ENCODE results near the gene PTH1R.

PTH1R gene

GRCh38 chr3:46849686-46850467 is 27.6 kb upstream of the PTH1R start:
- no peak for DNase-seq (ENCODE audit: low read depth in 3 of 3, low spot score in 1 of 3)

GRCh38 chr3:46850468-46850779 is 27.1 kb upstream of the PTH1R start:
- DNase-seq (ENCODE audit: low read depth in 3 of 3, low spot score in 1 of 3), result no peak

GRCh38 chr3:46851364-46852333 is 25.9 kb upstream of the PTH1R start:
- no peak for DNase-seq (ENCODE audit: low read depth in 3 of 3, low spot score in 1 of 3)

GRCh38 chr3:46852334-46852720 is 25.2 kb upstream of the PTH1R start:
- DNase-seq (ENCODE audit: low read depth in 3 of 3, low spot score in 1 of 3), result no peak

DNA sequence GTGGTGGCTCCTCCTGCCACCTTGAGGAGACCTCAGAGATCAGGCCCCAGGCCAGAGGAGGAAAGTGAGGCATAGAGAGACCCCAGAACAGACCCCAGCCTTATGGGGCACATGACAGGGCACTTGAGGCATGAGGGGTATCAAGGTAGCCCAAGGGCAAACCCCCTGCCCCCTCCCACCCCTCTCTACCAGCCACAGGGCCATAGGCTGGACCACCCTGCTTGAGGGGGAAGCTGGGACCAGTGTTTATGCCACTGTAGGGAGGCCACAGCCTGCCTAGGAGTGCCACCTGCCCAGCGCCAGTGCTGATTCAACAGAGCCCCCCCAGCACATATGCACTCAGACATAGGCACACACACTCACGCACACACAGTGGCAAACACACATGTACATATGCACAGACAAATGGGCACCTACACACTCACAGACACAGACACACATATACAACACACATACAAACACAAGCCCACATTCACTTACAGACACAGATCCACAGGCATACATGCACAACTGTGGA is 24.6 kb upstream of the PTH1R start:
- DNase-seq (ENCODE audit: low read depth in 3 of 3, low spot score in 1 of 3), result no peak

- no peak for DNase-seq (ENCODE audit: low read depth in 3 of 3, low spot score in 1 of 3)
Observed at GRCh38 chr3:46853441-46854415, 23.8 kb upstream of the PTH1R start.

- DNase-seq (ENCODE audit: low read depth in 3 of 3, low spot score in 1 of 3), result no peak
Observed at GRCh38 chr3:46854555-46854991, 22.9 kb upstream of the PTH1R start.

GRCh38 chr3:46856576-46857471 is 20.7 kb upstream of the PTH1R start:
- DNase-seq (ENCODE audit: low read depth in 3 of 3, low spot score in 1 of 3), result no peak

GRCh38 chr3:46857485-46858341 is 19.8 kb upstream of the PTH1R start:
- DNase-seq (ENCODE audit: low read depth in 3 of 3, low spot score in 1 of 3), result no peak

DNA sequence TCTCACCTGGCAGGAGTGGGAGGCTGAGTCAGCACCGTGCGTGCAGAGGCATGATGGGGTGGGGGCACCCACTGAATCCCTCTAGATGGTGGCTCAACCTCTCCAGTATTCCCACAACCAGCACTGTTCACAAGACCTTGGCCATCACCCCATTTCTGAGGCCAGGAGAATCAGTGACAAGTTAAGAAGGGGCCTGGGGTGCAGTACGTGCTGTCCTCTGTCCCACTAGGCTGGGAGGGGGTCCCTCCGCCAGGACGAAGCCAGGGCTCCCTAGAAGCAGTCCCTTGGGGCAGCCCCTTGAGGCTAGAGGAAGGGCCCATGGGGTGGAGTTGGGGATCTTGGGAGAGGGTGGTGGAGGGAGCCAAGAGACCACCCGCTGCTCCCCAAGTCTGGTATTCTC is 19.1 kb upstream of the PTH1R start:
- no peak for DNase-seq (ENCODE audit: low read depth in 3 of 3, low spot score in 1 of 3)

- no peak for DNase-seq (ENCODE audit: low read depth in 3 of 3, low spot score in 1 of 3)
Observed at GRCh38 chr3:46859001-46859710, 18.4 kb upstream of the PTH1R start.

- no peak for DNase-seq (ENCODE audit: low read depth in 3 of 3, low spot score in 1 of 3)
Observed at GRCh38 chr3:46860017-46860809, 17.3 kb upstream of the PTH1R start.

DNA sequence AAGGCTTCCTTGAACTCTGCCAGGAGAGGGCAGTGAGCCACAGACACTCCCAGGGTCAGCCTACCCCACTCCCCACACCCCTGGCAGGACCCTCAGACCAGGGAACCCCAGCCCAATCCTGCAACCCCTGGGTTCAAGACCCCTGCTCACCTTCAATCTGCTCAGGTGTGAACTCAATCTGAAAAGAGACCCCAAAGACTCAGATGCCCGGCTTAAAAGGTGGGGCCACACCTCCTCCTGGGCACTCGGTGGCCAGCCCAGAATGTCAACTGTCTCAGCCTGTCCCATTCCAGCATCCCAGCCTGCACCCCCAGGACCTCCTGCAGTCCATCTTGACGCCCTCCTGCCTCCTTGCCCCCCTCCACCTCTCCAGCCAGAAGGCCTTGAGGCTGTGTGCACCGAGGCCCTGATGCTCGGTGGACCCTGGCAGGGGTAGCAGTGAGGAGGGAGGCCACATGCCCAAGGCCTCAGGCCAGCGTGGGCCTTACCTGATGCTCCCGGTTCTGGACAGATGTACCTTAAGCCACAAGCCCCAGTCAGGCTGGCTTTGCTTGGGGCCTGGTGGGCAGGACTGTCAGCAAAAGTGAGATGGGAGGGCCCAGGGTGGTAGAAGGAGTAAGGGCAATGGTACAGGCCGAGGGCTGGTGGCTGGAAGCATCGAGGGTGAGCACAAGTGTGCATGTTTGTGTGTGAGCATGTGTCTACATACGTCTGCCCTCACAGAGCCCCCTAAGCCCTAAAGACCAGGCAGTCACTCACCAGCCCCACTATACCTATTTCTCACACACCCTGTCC is 16.5 kb upstream of the PTH1R start:
- no peak for DNase-seq (ENCODE audit: low read depth in 3 of 3, low spot score in 1 of 3)

DNA sequence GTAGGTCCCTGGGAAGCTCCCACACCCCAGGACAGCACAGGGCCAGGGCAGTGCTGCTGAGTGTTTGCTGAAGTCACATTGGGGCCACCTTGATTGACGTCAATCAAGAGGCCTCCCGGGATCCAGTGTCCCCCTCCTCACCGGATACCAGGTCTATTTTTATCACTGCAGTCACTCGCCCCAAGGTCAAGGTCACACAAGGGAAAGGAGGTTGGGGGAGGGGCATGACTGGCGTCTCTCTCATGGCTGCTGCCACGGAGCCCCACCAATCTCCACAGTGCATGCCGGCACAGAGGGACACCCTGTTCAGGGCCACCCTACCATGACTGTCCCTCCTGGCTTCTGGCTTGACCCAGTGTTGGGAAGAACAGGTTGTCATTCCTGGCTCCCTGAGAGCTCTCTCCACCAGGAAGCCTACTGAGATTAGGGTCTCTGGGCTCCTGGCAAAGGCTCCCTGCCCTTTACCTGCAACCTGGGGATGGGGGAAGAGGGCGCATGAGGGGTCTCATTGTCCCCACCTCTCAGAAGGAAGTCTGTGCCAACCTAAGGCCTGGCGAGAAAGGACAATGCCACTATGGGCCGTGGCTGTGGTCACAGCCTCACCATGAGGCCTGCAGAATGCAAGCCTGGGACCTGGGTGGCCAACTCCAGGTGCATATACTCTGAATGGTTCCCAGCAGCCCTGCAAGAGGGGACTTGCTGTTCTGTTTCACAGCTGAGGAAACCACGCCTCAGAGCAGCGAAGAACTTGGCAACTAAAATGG is 15.7 kb upstream of the PTH1R start:
- no peak for DNase-seq (ENCODE audit: low read depth in 3 of 3, low spot score in 1 of 3)

GRCh38 chr3:46862369-46863025 is 15.0 kb upstream of the PTH1R start:
- no peak for DNase-seq (ENCODE audit: low read depth in 3 of 3, low spot score in 1 of 3)

Data from stimulated activated CD4-positive, alpha-beta T cell treated with anti-CD3 and anti-CD28 coated beads, TNF-alpha, amount 100 ng/mL, for 1 hour (primary cell).